OCI-LY7 (cell line): ENCODE data around the gene RAB3B. TPM values are rescaled to one million over a fixed set of nuclear protein-coding genes. Genes with fewer than 3 reads are reported as not detected.

ENCODE experiments used
- BruUV-seq: library from RNA; stranded (reverse); fragments of 400-500 nt; replicated peaks from 2 replicates; lab custom pipeline; 2021; lab: Mats Ljungman, UMichigan
- CTCF ChIA-PET: fragments of 300-600 bp; sonication (Branson Sonifier 250); formaldehyde crosslinking; loops from one replicate; lab custom pipeline; 2022; ENCODE audit warnings: antibody characterized with exemption; ENCODE audit not compliant: unreplicated experiment; lab: Charles Lee
- POLR2A ChIA-PET: fragments of 300-600 bp; sonication (Branson Sonifier 250); formaldehyde crosslinking; loops from one replicate; lab custom pipeline; 2022; ENCODE audit warnings: antibody characterized with exemption; lab: Charles Lee
- DNase-seq: peaks from one replicate; pipeline ENCODE4 v3.0.0-alpha.2; 2015; ENCODE audit warnings: low spot score
- H2AFZ ChIP-seq: fragments of 200-600 bp; sonication (generic), shearing (Covaris generic); 2 replicates; pipeline ENCODE4 v1.6.1; 2014; ENCODE audit warnings: mild to moderate bottlenecking, antibody characterized with exemption, low read length, moderate library complexity
- H3K27ac ChIP-seq: fragments of 200-600 bp; sonication (generic); 2 replicates; pipeline ENCODE4 v1.5.1; 2014; ENCODE audit warnings: mixed run types, low read depth, mild to moderate bottlenecking, moderate library complexity, low read length, inconsistent platforms; ENCODE audit not compliant: poor library complexity, severe bottlenecking
- H3K36me3 ChIP-seq: fragments of 200-600 bp; sonication (generic); 2 replicates; pipeline ENCODE4 v1.6.1; 2014; ENCODE audit warnings: mild to moderate bottlenecking, antibody characterized with exemption, low read length, moderate library complexity, mixed read lengths; ENCODE audit not compliant: insufficient read depth
- H3K4me1 ChIP-seq: fragments of 200-600 bp; sonication (generic); 2 replicates; pipeline ENCODE4 v1.5.1; 2014; ENCODE audit warnings: mild to moderate bottlenecking, low read length; ENCODE audit not compliant: insufficient read depth, poor library complexity, severe bottlenecking
- H3K4me2 ChIP-seq: fragments of 200-600 bp; sonication (generic); 2 replicates; pipeline ENCODE4 v1.6.1; 2014; ENCODE audit warnings: mild to moderate bottlenecking, low read length
- H3K4me3 ChIP-seq: fragments of 200-600 bp; sonication (generic); 2 replicates; pipeline ENCODE4 v1.5.1; 2014; ENCODE audit warnings: mild to moderate bottlenecking, low read depth, low read length; ENCODE audit not compliant: poor library complexity, severe bottlenecking
- H3K79me2 ChIP-seq: fragments of 200-600 bp; sonication (generic); 2 replicates; pipeline ENCODE4 v1.6.1; 2016; ENCODE audit warnings: low read depth, mild to moderate bottlenecking, low read length, moderate library complexity, mixed read lengths; ENCODE audit not compliant: insufficient read depth
- H3K9me2 ChIP-seq: fragments of 200-600 bp; sonication (generic); 2 replicates; pipeline ENCODE4 v1.6.1; 2016; ENCODE audit warnings: mild to moderate bottlenecking, low read length, mixed read lengths; ENCODE audit not compliant: insufficient read depth
- H3K9me3 ChIP-seq: fragments of 200-600 bp; sonication (generic); 2 replicates; pipeline ENCODE4 v1.6.1; 2014; ENCODE audit warnings: mild to moderate bottlenecking, mixed run types, low read length, mixed read lengths
- H4K20me1 ChIP-seq: fragments of 200-600 bp; sonication (generic); 2 replicates; pipeline ENCODE4 v1.6.1; 2014; ENCODE audit warnings: mild to moderate bottlenecking, antibody characterized with exemption, low read length, moderate library complexity, mixed read lengths; ENCODE audit not compliant: insufficient read depth
- EZH2phosphoT487 ChIP-seq: fragments of 200-600 bp; sonication (generic); IDR thresholded peaks from 2 replicates; pipeline ENCODE4 v1.6.1; 2018; ENCODE audit warnings: low read depth, borderline replicate concordance, mild to moderate bottlenecking, mixed run types, antibody characterized with exemption, low read length, moderate library complexity, mixed read lengths
- intact Hi-C: fragments of 100-400 bp; cut with micrococcal nuclease; formaldehyde crosslinking; loops from one replicate; pipeline ENCODE4 v1.10.0; 2022; ENCODE audit not compliant: unreplicated experiment
- total RNA-seq, 2 experiments: library from RNA; depleted of rRNA in 1 of 2; stranded (reverse); fragments of >200 nt in 1 of 2; shearing (Covaris generic) in 1 of 2; gene quantifications; 2 replicates each; pipeline ENCODE4 v1.2.3, GENCODE V29; 2014 to 2022
- TF ChIP-seq, protein P1 (sequence below): fragments of 200-600 bp; sonication (generic); conservative IDR thresholded peaks from 2 replicates; pipeline ENCODE4 v1.5.1; 2014; ENCODE audit warnings: mild to moderate bottlenecking, antibody characterized with exemption, low read length, moderate library complexity, mixed read lengths

Gene RAB3B
- total RNA-seq, 2 experiments from 2014 or later = 0.03 TPM; not detected in 1

DNA sequence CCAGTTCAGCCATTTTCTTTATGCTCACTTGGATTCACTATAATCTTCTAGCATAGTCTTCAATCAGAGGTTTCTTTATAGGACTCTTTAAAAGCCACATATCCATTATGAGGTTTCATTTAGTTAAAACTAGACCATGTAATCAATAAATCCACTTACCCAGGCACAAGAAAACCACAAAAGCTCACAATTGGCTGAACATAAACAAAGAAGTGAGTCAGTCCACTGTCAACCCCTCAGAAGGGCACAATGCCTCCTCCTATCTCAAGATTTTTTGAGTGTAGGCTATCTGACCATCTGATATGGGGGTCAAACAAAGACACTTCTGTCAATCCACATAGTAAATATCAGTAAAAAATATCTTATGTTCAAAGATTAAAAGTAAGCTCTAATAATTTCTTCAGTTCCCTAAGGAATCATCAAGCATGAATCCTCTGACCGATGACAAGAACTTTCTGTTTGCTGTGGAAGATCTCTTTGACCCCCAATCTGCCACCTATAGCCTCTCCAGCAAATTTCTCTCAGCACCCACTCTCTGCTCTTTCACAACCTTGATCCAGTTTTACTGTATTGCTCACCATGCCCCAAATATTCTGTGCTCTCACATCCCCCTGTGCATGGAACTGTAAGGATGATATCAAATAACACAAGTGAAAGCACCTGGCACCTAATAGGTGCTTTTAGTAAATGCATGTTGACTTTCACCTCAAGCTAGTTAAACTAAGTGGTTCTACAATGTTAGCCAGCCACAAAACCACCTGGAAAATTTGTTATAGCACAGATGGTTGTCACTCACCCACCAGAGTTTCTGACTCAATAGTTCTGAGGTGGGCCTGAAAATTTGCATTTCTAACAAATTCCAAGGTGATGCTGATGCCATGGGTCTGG is 16.7 kb downstream of the RAB3B start:
- no peak for DNase-seq
- H3K4me2 ChIP-seq = no peak overlapping the region

GRCh38 chr1:51969038-51969705 is 21.3 kb downstream of the RAB3B start:
- no peak overlapping the region for H3K4me2 ChIP-seq
- no peaks in the 10 kb centered on the region for H4K20me1 ChIP-seq
- no peak overlapping the region; the same call in 1 of the 2 replicates for H2AFZ ChIP-seq
- H3K9me2 ChIP-seq = no peaks in the 10 kb centered on the region
- peaks cover 2% of the 10 kb centered on the region for H3K4me1 ChIP-seq
- DNase-seq = no peak
- no peak for TF ChIP-seq EZH2phosphoT487
- TF ChIP-seq, protein P1, sequence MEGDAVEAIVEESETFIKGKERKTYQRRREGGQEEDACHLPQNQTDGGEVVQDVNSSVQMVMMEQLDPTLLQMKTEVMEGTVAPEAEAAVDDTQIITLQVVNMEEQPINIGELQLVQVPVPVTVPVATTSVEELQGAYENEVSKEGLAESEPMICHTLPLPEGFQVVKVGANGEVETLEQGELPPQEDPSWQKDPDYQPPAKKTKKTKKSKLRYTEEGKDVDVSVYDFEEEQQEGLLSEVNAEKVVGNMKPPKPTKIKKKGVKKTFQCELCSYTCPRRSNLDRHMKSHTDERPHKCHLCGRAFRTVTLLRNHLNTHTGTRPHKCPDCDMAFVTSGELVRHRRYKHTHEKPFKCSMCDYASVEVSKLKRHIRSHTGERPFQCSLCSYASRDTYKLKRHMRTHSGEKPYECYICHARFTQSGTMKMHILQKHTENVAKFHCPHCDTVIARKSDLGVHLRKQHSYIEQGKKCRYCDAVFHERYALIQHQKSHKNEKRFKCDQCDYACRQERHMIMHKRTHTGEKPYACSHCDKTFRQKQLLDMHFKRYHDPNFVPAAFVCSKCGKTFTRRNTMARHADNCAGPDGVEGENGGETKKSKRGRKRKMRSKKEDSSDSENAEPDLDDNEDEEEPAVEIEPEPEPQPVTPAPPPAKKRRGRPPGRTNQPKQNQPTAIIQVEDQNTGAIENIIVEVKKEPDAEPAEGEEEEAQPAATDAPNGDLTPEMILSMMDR = no peak
- no peak overlapping the region for H3K4me3 ChIP-seq
- POLR2A ChIA-PET = interaction anchor here (0.6 kb wide), 3 partner anchors 115 to 1227 kb away, joined by 3 to 9 read pairs (median 4); no protein-coding TSS in a partner anchor
- intact Hi-C loops = no loop called here
- BruUV-seq = no TSS peak
- H3K27ac ChIP-seq = no peak overlapping the region
- H3K36me3 ChIP-seq = no peaks in the 10 kb centered on the region
- no peaks in the 10 kb centered on the region for H3K79me2 ChIP-seq
- CTCF ChIA-PET = no interaction called here
- H3K9me3 ChIP-seq = no peaks in the 10 kb centered on the region

More for the DNA sequence above, 16.7 kb downstream of the RAB3B start:
- ChIA-PET POLR2A (interaction anchor here (0.5 kb wide), 1 partner anchor 198 kb away, joined by 3 read pairs; no protein-coding TSS in a partner anchor), CTCF (no interaction called here)
- H2AFZ ChIP-seq = no peak overlapping the region
- H3K36me3 ChIP-seq = no peaks in the 10 kb centered on the region
- peaks cover 4% of the 10 kb centered on the region for H3K4me1 ChIP-seq
- no peak overlapping the region for H3K27ac ChIP-seq
- TF ChIP-seq, protein P1 = no peak
- no peak for TF ChIP-seq EZH2phosphoT487
- no TSS peak for BruUV-seq
- no peak overlapping the region for H3K4me3 ChIP-seq
- H3K9me2 ChIP-seq = no peaks in the 10 kb centered on the region
- no peaks in the 10 kb centered on the region for H4K20me1 ChIP-seq
- no peaks in the 10 kb centered on the region for H3K79me2 ChIP-seq
- intact Hi-C loops = no loop called here
- no peaks in the 10 kb centered on the region for H3K9me3 ChIP-seq
